ENCODE data around the gene SURF4. TPM values are rescaled to one million over a fixed set of nuclear protein-coding genes. Genes with fewer than 3 reads are reported as not detected.

Gene SURF4
- total and polyA plus RNA-seq, 2 of the 13 experiments (the other 11 are each of a cell fraction or from before 2014, with no cell fraction given) = 220 to 265 TPM

DNA sequence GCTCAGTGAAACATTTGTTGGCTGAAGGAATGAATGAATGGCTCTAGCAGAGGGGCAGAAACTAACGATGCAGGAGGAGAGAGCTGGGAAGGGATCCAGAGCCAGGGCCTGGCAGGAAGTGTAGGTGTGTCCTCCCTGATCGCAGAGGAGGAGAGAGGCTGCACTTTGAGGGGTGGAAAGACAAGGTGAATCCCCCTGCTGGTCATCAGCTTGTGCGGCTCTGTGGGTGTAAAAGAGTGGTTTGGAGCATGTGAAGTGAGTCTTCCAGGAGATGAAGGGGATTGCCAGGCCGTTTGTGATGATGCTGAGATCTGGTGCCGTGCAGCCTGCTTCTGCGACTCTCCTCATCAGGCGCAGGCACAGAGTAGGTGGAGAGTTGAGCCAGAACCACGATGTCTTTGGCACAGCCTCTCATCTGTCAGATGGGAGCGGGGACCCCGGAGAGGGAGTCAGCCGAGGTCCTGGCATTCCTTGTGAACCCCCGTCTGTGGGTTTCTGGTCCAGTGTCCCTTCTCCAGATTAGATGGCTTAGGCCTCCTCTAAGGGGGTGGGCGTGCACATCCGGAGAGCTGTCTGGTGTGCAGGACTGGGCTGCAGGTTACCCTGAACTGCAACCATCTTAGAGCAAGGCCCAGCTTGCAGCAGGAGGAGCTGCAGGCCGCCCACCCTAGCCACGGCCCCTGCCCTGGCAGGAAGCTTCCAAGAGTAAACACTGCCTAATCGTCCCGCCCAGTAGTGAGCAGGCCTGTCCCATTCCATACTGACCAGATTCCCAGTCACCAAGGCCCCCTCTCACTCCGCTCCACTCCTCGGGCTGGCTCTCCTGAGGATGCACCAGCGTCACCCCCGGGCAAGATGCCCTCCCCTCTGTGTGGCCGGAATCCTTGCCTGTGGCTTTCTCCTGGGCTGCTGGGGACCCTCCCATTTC is 46.0 kb upstream of the SURF4 start, which contains the start of gene ADAMTS13 (continued):
- TF ChIP-seq, protein P1, sequence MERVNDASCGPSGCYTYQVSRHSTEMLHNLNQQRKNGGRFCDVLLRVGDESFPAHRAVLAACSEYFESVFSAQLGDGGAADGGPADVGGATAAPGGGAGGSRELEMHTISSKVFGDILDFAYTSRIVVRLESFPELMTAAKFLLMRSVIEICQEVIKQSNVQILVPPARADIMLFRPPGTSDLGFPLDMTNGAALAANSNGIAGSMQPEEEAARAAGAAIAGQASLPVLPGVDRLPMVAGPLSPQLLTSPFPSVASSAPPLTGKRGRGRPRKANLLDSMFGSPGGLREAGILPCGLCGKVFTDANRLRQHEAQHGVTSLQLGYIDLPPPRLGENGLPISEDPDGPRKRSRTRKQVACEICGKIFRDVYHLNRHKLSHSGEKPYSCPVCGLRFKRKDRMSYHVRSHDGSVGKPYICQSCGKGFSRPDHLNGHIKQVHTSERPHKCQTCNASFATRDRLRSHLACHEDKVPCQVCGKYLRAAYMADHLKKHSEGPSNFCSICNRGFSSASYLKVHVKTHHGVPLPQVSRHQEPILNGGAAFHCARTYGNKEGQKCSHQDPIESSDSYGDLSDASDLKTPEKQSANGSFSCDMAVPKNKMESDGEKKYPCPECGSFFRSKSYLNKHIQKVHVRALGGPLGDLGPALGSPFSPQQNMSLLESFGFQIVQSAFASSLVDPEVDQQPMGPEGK (CRISPR knock-in tag; IDR thresholded peaks at IDR 0.05) = 0 out of 2 replicates have a peak, but pooled peaks have one; percentile 12
- no peak for TF ChIP-seq YEATS2 (CRISPR knock-in tag; IDR thresholded peaks at IDR 0.05; ENCODE audit: borderline replicate concordance)
- TF ChIP-seq SOX6 (IDR thresholded peaks at IDR 0.05) = no peak
- peak; percentile 12; the same call in 1 of the 2 replicates for TF ChIP-seq SOX6 (CRISPR knock-in tag; IDR thresholded peaks at IDR 0.05)
- 0 out of 2 replicates have a peak, but pooled peaks have one; percentile 65 for TF ChIP-seq ZBTB7B (CRISPR knock-in tag; IDR thresholded peaks at IDR 0.05)
- 0 out of 2 replicates have a peak, but pooled peaks have one; percentile 31 for TF ChIP-seq ZNF570 (CRISPR knock-in tag; IDR thresholded peaks at IDR 0.05; ENCODE audit: borderline replicate concordance)
- no peak for TF ChIP-seq ZSCAN20 (CRISPR knock-in tag; IDR thresholded peaks at IDR 0.05; ENCODE audit: borderline replicate concordance)
- peak; percentile 37; the same call in 1 of the 2 replicates for TF ChIP-seq RXRA (CRISPR knock-in tag; IDR thresholded peaks at IDR 0.05)
- peak; percentile 76 for TF ChIP-seq ZNF263 (CRISPR knock-in tag; IDR thresholded peaks at IDR 0.05)
- TF ChIP-seq SUZ12 (IDR thresholded peaks at IDR 0.05; ENCODE audit: low read depth, low read length) = no peak
- TF ChIP-seq, protein P2, sequence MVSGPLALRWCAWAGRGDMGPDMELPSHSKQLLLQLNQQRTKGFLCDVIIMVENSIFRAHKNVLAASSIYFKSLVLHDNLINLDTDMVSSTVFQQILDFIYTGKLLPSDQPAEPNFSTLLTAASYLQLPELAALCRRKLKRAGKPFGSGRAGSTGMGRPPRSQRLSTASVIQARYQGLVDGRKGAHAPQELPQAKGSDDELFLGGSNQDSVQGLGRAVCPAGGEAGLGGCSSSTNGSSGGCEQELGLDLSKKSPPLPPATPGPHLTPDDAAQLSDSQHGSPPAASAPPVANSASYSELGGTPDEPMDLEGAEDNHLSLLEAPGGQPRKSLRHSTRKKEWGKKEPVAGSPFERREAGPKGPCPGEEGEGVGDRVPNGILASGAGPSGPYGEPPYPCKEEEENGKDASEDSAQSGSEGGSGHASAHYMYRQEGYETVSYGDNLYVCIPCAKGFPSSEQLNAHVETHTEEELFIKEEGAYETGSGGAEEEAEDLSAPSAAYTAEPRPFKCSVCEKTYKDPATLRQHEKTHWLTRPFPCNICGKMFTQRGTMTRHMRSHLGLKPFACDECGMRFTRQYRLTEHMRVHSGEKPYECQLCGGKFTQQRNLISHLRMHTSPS (CRISPR knock-in tag; IDR thresholded peaks at IDR 0.05; ENCODE audit: low read depth) = no peak
- peak; percentile 38 for TF ChIP-seq TEAD3 (CRISPR knock-in tag; optimal IDR thresholded peaks at IDR 0.05; ENCODE audit: borderline replicate concordance)
- TF ChIP-seq, protein P3, sequence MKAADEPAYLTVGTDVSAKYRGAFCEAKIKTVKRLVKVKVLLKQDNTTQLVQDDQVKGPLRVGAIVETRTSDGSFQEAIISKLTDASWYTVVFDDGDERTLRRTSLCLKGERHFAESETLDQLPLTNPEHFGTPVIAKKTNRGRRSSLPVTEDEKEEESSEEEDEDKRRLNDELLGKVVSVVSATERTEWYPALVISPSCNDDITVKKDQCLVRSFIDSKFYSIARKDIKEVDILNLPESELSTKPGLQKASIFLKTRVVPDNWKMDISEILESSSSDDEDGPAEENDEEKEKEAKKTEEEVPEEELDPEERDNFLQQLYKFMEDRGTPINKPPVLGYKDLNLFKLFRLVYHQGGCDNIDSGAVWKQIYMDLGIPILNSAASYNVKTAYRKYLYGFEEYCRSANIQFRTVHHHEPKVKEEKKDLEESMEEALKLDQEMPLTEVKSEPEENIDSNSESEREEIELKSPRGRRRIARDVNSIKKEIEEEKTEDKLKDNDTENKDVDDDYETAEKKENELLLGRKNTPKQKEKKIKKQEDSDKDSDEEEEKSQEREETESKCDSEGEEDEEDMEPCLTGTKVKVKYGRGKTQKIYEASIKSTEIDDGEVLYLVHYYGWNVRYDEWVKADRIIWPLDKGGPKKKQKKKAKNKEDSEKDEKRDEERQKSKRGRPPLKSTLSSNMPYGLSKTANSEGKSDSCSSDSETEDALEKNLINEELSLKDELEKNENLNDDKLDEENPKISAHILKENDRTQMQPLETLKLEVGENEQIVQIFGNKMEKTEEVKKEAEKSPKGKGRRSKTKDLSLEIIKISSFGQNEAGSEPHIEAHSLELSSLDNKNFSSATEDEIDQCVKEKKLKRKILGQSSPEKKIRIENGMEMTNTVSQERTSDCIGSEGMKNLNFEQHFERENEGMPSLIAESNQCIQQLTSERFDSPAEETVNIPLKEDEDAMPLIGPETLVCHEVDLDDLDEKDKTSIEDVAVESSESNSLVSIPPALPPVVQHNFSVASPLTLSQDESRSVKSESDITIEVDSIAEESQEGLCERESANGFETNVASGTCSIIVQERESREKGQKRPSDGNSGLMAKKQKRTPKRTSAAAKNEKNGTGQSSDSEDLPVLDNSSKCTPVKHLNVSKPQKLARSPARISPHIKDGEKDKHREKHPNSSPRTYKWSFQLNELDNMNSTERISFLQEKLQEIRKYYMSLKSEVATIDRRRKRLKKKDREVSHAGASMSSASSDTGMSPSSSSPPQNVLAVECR (CRISPR knock-in tag; IDR thresholded peaks at IDR 0.05; ENCODE audit: borderline replicate concordance) = peak; percentile 47; the same call in 1 of the 2 replicates
- TF ChIP-seq BORCS8-MEF2B (CRISPR knock-in tag; IDR thresholded peaks at IDR 0.05) = no peak
- peak; percentile 13; the same call in 1 of the 2 replicates for TF ChIP-seq MED1 (CRISPR knock-in tag; IDR thresholded peaks at IDR 0.05)
- 0 out of 2 replicates have a peak, but pooled peaks have one; percentile 51 for TF ChIP-seq ZBTB7A (CRISPR knock-in tag; IDR thresholded peaks at IDR 0.05)
- TF ChIP-seq ZBTB8A (CRISPR knock-in tag; IDR thresholded peaks at IDR 0.05; ENCODE audit: borderline replicate concordance, low read depth) = no peak
- TF ChIP-seq GATAD2A (CRISPR knock-in tag; IDR thresholded peaks at IDR 0.05) = 0 out of 2 replicates have a peak, but pooled peaks have one; percentile 13
- TF ChIP-seq ZNF772 (CRISPR knock-in tag; IDR thresholded peaks at IDR 0.05) = 0 out of 2 replicates have a peak, but pooled peaks have one; percentile 46
